DMS 273 treated with DMSO at 0.1 percent for 48 hours (cell line): ENCODE data around the gene ZBTB18.
"Not testable (repeated sequence)": the region's sequence is repeated elsewhere in the genome, so short reads cannot be mapped to it uniquely, and the experiment has no call there.

ENCODE experiments used
- DNase-seq: peaks from one replicate; lab custom pipeline; 2025; lab: John Stamatoyannopoulos, UW

ZBTB18 gene

DNA sequence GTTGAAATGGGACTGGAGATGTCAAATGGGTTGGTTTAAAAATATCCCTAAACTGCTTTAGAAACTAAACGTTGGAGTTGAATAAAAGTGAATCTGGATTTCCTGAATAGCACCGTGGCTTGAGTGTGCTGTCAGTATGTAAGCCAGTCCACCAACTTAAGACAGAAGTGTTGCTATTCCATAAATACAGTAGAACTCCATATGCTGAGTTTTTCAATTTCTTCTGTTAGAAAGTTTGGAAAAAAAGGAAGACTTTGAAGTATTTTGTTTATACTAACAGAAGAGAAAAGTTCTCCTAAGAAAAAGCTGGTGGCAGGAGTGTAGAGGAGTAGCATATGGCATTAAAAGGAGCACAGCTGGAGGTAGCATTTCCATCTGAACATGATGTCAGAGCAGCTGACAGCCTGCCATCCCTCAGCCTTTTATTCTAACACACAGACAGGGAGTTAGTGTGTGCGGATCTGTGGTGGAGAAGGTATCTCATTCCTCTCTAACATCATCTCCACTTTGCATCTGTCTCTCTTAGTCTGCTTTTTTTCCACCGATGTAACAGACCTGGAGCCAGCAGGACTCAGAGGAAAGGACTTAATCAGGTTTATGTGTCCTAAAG is at the start of gene ZBTB18:
TSS of gene ZBTB18 (plus strand) at position 449 of the 610 bp plus-strand sequence. CDS start at position 598, 149 bp downstream.
- DNase-seq, result peak; percentile 96

DNA sequence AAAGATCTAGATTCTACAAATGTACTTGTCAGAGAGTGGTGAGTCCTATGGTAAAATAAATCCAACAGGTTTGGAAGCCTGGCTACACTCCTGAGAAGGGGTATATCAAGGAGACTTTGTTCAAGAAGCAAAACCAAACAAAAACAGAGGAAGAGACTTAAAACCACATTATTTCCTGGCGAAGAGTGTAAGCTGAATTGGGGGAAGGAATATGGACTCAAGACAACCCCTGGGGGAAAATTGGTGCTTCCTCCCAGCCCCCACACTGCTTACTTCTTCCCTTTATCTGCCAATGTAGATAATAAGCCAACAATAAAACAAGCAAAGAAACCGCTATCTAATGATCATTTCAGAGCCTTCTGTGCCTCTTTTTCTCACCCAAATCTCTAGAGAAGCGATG is 48.4 kb upstream of the ZBTB18 start:
- no peak for DNase-seq

DNA sequence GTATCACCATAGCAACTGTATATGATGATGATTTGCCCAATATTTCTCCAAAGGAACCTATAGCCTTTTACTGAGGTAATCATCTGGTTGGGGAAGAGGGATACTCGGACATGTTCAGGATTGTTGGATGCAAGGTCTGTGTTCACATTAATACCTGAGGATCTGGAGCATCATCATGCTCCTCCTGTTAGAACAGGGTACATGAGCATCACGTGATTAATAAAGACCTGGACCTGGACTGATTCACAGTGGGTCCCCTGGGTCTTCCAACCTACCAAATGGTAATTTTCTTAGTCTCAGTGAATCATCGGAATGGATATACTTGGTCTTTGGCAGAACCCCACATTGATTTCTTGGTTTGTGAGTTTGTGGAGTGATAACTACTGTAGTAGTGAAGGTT is 45.6 kb upstream of the ZBTB18 start:
- no peak for DNase-seq

DNA sequence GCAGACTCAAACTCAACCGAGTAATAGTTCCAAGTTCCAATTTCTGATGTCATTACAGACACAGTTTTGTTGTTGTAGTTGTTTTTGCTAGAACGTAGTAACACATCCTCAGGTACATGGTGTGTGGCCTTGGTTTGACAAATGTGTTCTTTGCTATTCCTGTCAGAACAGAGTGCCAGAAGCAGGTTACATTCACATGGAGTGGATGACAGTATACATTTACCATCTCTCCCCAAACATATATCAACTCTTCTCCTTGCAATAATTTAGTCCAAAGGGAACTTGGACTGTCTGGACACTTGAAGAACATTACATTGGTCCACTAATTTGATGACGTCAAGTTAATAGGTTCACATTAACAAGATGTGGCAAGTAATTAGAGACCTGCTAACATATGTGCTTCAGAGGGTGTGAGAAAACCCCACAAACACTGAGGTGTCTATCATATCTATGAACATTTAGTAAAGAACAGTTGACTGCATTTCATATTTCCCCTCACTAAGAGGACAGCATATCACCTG is 44.6 kb upstream of the ZBTB18 start:
- DNase-seq, result no peak

DNA sequence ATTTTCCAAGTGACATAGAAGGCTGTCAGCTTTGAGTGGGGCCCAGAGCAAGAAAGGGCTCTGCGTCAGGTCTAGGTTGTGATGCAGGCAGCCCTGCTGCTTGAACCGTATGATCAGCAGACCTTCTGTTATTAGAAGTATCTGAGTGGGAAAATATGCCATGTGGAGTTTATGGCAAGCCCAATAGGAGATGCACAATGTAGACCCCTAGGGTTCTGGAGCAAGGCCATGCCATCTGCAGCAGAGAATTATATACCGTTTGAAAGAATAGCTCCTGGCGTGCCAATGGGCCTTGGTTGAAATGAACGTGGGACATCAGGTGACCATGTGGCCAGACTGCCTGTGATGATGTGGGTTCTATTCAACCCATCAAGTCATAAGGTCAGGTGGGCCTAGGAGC is 44.1 kb upstream of the ZBTB18 start:
- DNase-seq, result no peak

DNA sequence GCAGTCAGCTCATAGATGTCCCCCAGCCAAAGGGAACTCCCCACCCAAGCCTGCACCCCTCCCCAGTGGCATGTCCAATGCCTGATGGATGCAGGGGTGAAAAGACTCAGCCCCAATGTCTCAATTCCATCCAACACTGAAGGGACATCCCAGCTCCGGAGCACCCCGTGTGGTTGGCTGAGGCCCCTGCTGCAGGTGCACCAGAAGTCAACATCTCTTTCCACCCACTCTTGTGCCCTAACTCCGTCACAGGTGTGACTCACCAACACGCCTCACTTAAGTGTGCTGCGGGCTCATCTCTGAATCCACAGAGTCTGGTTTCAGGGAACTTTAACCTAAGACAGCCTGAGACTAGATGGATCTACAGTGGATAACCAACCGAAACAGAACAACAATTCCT is 40.9 kb upstream of the ZBTB18 start:
- DNase-seq, result no peak

DNA sequence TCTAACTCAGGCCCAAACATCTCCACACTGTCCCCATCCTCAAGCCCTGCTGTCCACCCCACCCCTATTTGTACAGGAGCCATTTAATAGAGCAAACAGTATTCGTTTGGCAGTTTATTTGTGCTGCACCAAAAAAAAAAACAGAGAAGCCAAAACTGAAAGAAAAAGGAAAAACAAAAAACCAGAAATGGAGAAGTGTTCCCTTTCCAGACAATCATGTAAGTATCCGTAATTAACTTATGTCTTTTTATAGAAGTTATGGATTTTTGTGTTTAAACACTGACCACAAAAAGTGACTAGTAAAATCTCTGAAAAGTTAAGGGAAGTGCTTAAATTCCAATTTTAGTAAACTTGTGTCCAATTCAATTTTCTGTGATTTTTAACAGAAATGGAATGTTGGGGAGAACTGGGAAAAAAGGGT is 40.4 kb upstream of the ZBTB18 start:
- DNase-seq, result no peak

DNA sequence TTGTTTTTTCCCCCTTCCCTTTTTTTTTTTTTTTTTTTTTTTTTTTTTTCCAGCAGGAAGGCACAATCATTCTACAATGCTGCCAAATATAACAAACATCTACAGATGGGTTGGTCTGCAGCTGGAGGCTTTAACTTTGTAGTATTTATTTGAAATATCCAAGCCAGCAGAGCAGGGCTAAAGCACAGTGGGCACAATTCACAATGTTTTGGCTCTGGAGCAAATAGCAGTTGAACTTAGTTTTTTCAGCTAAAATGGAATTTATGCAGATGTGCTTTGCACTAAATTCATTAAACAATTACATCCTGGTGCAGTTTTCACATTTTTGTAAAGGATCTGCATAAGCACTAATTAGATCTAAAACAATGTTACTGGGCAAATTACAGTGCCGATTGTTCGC is 39.8 kb upstream of the ZBTB18 start:
- no peak for DNase-seq

DNA sequence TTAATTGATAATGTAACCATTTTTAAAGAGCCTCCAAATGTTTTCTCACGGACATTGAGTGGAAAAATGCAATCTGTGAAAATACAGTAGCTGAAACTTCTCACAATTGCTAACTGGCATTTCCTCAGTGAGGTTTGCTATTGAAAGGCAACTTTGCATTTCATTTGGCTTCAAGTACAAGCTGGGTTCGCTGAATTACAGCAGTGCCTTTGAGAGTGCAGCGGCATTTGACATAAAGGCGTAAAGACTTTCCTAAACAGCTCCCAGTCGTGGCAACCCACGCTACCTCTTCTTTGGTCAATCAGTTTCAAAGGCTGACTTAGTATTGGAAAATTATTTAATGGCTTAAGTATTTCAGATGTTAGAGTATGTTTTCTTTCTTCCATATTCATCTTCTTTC is 39.3 kb upstream of the ZBTB18 start:
- DNase-seq, result no peak

DNA sequence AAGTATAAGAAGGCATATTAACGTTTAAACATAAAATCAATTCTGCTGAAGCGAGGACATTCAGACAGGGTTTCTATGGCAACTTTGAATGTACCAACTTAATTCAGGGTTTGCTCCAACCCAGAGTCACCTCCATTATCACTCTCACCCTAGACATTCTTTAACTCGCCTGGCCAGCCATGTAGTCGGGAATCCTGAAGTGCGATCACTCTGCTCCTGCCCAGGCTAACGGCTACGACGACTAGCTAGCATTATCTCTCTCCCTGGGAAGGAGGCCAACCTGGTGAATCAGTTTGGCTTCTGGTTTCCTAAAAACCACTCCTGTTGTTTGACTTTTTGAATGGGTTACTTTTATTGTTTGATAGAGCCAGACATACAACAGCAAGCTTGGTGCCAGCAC is 38.9 kb upstream of the ZBTB18 start:
- no peak for DNase-seq

DNA sequence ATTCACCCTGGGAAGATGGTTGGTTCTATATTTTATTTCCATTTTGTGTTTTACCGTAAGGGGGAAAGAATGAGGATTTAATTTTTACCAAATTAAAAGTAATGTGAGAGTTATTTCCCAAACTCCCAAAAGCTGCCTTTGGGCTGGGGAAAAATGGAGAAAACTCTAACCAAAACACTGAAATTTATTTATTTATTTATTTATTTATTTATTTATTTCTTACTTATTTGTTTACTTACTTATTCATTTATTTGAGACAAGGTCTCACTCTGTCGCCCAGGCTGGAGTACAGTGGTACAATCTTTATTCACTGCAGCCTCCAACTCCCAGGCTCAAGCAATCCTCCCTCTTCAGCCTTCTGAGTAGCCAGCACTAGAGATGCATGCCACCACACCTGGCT is 38.0 kb upstream of the ZBTB18 start:
- DNase-seq, result no peak

DNA sequence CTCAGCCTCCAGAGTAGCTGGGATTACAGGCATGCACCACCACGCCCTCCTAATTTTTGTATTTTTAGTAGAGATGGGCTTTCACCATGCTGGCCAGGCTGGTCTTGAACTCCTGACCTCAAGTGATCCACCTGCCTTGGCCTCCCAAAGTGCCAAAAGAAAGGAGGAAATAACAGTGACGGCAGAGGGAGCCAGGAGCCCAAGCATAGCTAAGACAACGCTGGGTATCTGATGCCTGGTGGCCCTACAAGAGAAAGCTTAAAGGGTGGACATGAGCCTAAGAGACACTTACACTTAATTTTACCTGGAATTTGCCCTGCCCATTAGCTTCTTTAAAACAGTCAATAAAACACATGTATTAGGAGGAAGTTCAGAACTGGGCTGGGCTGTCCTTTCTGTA is 36.2 kb upstream of the ZBTB18 start:
- DNase-seq, result not testable (repeated sequence)

DNA sequence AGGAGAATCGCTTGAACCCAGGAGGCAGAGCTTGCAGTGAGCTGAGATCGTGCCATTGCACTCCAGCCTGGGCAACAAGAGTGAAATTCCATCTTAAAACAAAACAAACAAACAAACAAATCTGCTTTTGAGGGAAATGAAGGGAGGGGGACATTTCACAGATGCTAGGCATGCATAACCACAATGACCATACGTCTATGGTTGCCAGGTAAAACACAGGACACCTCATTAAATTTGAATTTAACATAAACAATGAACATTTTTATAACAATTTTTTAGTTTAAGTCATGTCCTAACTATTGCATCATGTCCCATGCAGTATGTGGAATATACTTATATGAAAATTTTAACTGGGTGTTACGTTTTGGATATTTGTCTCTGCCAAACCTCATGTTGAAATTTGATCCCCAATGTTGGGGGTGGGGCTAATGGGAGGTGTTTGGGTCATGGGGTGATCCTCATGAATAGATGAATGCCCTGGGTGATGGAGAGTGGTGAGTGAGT is 31.0 kb upstream of the ZBTB18 start:
- no peak for DNase-seq

DNA sequence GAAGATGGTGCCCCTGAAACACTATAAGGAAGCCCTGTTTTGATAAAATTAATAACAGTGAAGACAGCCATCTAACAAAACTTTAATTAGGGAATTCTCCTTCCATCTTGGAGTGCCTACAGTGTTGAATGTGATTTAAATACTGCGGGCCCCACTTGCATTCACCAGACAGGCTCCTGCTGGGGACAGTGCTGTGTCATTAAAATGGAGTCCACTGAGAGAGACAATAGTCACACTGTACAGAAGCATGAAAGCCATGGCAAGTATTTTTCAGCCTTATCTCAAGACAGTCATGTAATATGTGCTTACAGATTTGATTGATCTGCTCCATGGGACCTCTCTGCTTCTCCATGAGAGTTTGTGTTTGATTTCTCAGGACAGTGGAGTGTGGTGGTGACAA is 29.7 kb upstream of the ZBTB18 start:
- DNase-seq, result no peak

DNA sequence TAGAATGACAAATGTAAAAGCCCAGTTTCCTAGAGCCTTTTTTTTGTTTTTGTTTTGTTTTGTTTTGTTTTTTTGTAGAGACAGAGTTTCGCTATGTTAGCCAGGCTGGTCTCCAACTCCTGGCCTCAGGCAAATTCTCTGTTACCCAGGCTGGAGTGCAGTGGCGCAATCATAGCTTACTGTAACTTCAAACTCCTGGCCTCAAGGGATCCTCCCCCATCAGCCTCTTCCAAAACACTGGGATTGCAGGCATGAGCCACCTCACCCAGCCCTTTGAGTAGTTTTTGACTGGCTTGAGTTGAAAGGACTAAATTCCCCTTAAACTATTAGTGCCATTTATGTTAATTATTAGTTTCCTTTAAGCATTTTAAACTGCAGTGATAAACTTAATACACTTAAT is 28.8 kb upstream of the ZBTB18 start:
- DNase-seq, result no peak

DNA sequence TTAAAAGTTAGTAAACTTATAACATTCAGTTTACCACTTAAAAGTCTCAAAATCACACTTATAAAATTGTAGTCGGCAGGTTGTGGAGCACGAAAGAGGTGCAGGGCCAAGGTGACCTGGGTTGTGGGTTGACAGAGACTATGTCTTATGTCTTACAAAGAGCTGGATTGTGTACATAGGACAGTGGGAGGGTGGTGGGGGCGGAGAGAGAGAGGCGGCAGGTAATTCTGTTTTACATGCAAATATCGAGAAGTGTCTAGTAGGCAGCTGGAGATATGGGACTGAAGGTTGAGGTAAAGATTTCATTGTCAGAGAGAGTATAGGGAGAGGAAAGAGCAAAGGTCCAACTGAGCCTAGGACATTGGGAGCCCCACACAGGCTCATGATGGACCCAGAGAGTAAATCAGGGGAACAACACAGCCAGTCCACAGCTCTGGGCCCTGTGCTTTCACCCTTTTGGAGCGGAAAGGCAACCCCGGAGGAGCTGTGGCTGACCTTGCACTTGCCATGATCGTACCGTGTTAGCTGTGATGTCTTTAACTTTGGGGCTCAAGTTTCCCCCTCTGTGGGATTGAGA is 28.1 kb upstream of the ZBTB18 start:
- DNase-seq, result no peak

DNA sequence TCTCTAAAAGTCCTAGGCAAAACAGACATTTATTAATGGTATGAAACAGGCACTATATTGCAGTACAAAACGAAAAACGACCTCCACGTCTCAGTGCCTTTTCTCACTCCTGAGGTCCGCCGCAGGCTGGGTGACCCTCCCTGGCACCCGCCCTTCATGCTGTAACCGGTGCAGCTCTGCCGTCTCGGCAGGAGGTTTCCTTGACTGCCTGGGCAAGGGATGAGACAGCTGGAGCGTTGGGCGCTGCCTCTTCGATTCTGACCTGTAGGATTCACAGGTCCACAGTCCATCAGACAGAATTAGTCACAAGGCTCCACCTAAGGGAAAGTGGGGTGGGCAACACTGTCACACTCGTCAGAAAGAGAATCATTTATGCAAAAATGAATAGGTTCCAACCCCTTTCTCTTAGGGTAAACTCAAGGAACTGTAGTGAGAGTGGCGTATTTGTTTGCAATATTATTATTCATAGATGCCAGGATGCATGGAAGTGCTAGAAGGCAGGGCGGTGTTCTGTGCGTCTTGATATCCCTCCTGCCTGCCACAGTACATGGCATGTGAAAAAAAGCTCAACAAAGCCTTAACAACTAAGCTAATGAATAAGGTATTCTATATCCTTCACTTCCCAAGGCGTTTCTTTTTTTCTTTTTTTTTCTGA is 23.5 kb upstream of the ZBTB18 start:
- DNase-seq, result no peak

DNA sequence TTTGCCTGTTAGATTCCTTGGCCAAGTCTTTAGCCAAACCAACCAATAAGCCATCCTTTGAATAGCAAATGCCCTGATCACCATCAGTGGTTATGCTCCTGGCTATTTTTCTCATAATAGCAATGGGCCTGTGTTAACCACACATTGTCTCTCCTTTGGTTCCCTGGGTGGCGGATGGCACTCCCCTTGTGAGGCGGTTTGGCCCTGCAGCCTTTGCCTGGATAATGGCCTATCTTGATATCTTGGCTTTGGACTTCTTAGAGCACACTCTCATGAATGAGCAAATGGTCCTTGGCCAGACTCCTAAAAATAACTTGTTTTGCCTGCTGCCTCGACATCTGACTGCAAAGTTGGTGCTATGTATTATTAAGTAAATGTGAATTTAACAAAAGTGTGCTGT is 22.4 kb upstream of the ZBTB18 start:
- DNase-seq, result no peak

DNA sequence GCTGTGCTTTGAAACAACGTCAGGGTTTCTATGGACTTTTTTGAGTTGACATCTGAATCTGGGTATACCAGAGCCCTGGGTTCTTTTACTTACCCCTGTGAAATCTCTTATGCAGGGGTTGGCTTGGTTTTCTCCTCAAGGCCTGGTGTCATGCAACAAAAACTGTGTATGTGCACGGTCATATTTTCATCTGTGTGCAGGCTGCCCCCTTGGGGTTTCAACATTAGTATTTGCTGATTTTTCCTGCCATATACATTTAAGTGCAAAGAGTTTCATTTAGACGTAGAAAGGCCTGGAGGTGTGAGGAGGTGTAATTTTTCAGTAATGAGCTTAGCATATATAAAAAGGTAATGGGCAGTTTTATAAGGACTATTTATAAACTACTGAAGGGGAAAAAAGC is 22.0 kb upstream of the ZBTB18 start:
- no peak for DNase-seq

DNA sequence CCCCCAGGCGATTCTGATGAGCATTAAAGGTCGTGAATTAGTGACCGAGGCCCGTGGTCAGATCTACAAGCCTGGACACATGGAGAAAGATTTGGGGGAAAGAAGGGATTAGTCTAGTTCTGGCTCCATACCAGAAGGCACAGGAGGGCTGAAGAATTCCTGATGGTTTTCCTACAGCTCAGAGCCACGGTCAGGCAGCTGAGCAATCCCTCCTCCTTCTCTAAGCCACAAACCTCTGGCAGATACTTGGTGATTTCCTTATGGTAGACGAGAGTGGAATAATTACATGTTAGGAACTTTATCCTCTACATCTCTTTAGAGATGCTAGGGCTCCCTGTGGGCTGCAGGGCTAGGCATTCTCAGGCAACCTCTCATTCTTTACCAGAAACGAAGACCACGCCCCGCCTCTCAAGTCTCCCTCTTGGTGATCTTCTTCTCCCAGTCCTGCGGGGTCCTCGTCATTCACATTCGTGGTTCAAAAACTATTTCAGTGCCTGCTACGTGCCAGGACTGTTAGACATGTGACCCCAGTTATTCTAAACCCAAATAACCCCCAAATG is 20.5 kb upstream of the ZBTB18 start:
- no peak for DNase-seq

DNA sequence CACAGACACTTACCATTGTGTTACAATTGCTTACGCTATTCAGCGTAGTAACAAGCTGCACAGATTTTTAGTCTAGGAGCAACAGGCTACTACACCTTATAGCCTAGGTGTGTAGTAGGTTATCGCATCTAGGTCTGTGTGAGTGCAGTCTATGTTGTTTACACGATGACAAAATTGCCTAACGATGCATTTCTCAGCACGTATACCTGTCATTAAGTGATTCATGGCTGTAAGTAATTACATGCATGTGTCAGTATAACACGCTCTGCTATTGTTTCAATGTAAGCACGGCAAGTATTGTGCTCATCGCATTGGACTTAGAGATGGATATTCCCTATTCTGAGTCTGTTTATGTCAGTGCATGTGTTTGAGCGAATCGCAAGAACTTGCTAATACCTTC is 15.7 kb upstream of the ZBTB18 start:
- DNase-seq, result no peak

DNA sequence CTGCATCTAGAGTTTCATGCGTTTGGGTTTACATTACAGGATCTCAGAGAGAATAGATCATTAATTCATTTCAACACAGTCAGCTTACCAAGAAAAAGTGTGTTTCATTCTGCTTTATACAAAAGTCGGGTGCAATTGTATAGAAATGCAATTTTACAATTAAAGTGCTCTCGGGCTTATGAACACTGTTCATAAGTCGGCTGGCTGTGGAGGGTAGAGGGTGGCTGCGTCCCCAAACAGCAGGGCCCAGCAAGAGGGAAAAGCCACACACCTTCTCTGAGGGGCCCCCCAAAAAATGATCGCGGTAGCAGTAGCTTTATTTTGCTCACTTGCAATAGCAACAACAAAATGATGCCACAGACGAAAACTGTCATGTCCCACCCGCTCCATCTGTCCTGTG is 13.8 kb upstream of the ZBTB18 start:
- no peak for DNase-seq

DNA sequence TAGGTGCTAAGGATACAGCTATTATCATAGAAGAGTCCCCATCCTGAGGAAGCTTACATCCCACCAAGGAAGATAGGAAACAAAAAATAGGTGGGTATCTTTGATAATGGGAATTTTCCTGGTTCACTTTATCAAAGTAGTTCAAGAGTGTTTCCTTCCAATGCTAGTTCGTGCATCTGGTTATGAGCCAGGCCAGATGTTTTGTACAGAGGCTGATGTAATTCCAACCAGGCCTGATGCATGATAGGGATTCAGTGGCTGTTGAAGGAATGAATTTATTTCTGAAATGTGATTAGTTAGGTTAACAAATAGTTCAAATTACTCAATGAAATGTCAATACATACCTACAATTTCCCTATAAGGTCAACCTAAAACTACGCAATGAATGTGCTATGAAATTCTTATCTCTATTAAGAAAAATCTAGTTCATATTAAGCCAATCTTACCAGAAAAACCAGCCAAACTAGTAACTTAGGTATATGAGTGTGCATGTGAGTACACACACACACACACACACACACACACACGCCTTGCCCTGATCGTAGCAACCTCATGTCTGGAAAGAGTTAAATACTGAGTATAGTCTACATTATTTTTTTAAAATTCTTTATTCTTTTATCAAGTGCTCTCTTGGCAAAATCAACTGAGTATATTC is 9.5 kb upstream of the ZBTB18 start:
- DNase-seq, result no peak
